Progenitor cell of endocrine pancreas (in vitro differentiated cells): Measurements from ENCODE around the gene AGPS. TPM values are rescaled to one million over a fixed set of nuclear protein-coding genes. Genes with fewer than 3 reads are reported as not detected.

Experiments used
- DNase-seq: peaks from one replicate; pipeline ENCODE4 v3.0.0; 2021; ENCODE audit warnings: low spot score; ENCODE audit not compliant: unreplicated experiment
- H3K27ac Mint-ChIP-seq: 2 replicates; pipeline ENCODE4 v1.8.0; 2021; ENCODE audit warnings: mild to moderate bottlenecking, moderate library complexity, mixed read lengths
- H3K27me3 Mint-ChIP-seq: 2 replicates; pipeline ENCODE4 v1.8.0; 2021; ENCODE audit warnings: mixed read lengths
- H3K36me3 Mint-ChIP-seq: 2 replicates; pipeline ENCODE4 v1.8.0; 2022; ENCODE audit warnings: mixed read lengths; ENCODE audit not compliant: insufficient read depth
- H3K4me1 Mint-ChIP-seq: 2 replicates; pipeline ENCODE4 v1.8.0; 2021; ENCODE audit warnings: low read depth, mixed read lengths
- H3K4me3 Mint-ChIP-seq: 2 replicates; pipeline ENCODE4 v1.8.0; 2021; ENCODE audit warnings: low read depth, mild to moderate bottlenecking, moderate library complexity, mixed read lengths
- H3K9me3 Mint-ChIP-seq: 2 replicates; pipeline ENCODE4 v1.8.0; 2021; ENCODE audit warnings: low read depth, mixed read lengths
- CTCF ChIP-seq: fragments of 200-600 bp; sonication (generic); IDR thresholded peaks from one replicate; pipeline ENCODE4 v1.5.0; 2021; ENCODE audit warnings: antibody characterized with exemption, mild to moderate bottlenecking; ENCODE audit not compliant: unreplicated experiment
- total RNA-seq: library from RNA; stranded (reverse); gene quantifications from 2 replicates; pipeline ENCODE4 v1.2.1, GENCODE V29; 2021

The AGPS gene
- total RNA-seq, 1 donor from 2014 or later: 69.2 TPM

GRCh38 chr2:177579486-177580036 lies 187.0 kb downstream of the AGPS start:
- DNase-seq: no peak
- no peak for TF ChIP-seq CTCF
- Mint-ChIP-seq H3K9me3 (no peaks in the 10 kb centered on the region), H3K4me1 (no peaks in the 10 kb centered on the region), H3K27me3 (no peaks in the 10 kb centered on the region), H3K36me3 (no peaks in the 10 kb centered on the region), H3K27ac (no peak overlapping the region), H3K4me3 (no peak overlapping the region)

GRCh38 chr2:177582000-177582399 lies 189.4 kb downstream of the AGPS start:
- no peaks in the 10 kb centered on the region for H3K4me1 Mint-ChIP-seq

GRCh38 chr2:177584030-177584692 lies 191.6 kb downstream of the AGPS start:
- TF ChIP-seq CTCF: no peak
- H3K4me3 Mint-ChIP-seq: no peak overlapping the region
- no peaks in the 10 kb centered on the region for H3K36me3 Mint-ChIP-seq
- no peak for DNase-seq
- no peaks in the 10 kb centered on the region for H3K9me3 Mint-ChIP-seq
- no peaks in the 10 kb centered on the region for H3K27me3 Mint-ChIP-seq
- no peaks in the 10 kb centered on the region for H3K4me1 Mint-ChIP-seq
- H3K27ac Mint-ChIP-seq: no peak overlapping the region

More at GRCh38 chr2:177582000-177582399, 189.4 kb downstream of the AGPS start:
- Mint-ChIP-seq H3K4me3 (no peak overlapping the region), H3K27me3 (no peaks in the 10 kb centered on the region), H3K9me3 (no peaks in the 10 kb centered on the region), H3K27ac (no peak overlapping the region), H3K36me3 (no peaks in the 10 kb centered on the region)
- DNase-seq: no peak
- no peak for TF ChIP-seq CTCF

GRCh38 chr2:177585234-177585863 lies 192.8 kb downstream of the AGPS start:
- no peak overlapping the region for H3K27ac Mint-ChIP-seq
- no peak for TF ChIP-seq CTCF

GRCh38 chr2:177586154-177586553 lies 193.6 kb downstream of the AGPS start:
- H3K4me1 Mint-ChIP-seq: no peaks in the 10 kb centered on the region
- H3K27me3 Mint-ChIP-seq: no peaks in the 10 kb centered on the region
- H3K4me3 Mint-ChIP-seq: no peak overlapping the region
- no peak for DNase-seq
- no peaks in the 10 kb centered on the region for H3K9me3 Mint-ChIP-seq
- no peak for TF ChIP-seq CTCF
- no peak overlapping the region for H3K27ac Mint-ChIP-seq
- no peaks in the 10 kb centered on the region for H3K36me3 Mint-ChIP-seq

More at GRCh38 chr2:177585234-177585863, 192.8 kb downstream of the AGPS start:
- no peak overlapping the region for H3K4me3 Mint-ChIP-seq
- H3K27me3 Mint-ChIP-seq: no peaks in the 10 kb centered on the region
- no peaks in the 10 kb centered on the region for H3K9me3 Mint-ChIP-seq
- no peaks in the 10 kb centered on the region for H3K4me1 Mint-ChIP-seq
- H3K36me3 Mint-ChIP-seq: no peaks in the 10 kb centered on the region
- DNase-seq: no peak
